ENCODE measurements around the gene SLC6A14. TPM values are rescaled to one million over a fixed set of nuclear protein-coding genes. Genes with fewer than 3 reads are reported as not detected.

The SLC6A14 gene
- total and polyA plus RNA-seq, 2 of the 8 experiments (the other 6 are each of a cell fraction or from before 2014, with no cell fraction given) = not detected

GRCh38 chrX:116435597-116435996, 809 bp upstream of the SLC6A14 start:
- ChIA-PET CTCF (ENCODE audit: partially characterized antibody) (no interaction called here), POLR2A (ENCODE audit: partially characterized antibody) (no interaction called here)
- Histone ChIP-seq H3K4me3 (ENCODE audit: extremely low read depth in 1 of 4, insufficient read depth in 2 of 4, low read depth in 3 of 4, low read length in 4 of 4) (no peak overlapping the region), H3K4me1 (replicated peaks in 1 of 4; ENCODE audit: control insufficient read depth in 3 of 4, insufficient read depth in 4 of 4, low read length in 3 of 4) (no peaks in the 10 kb centered on the region), H3K79me1 (ENCODE audit: low read depth, low read length) (no peaks in the 10 kb centered on the region), H4K20me1 (replicated peaks in 1 of 2; ENCODE audit: control insufficient read depth in 1 of 2, insufficient read depth in 2 of 2, low read length in 2 of 2) (no peaks in the 10 kb centered on the region), H2AFZ (ENCODE audit: low read length) (no peak overlapping the region), H3K27me3 (replicated peaks in 1 of 4; ENCODE audit: control insufficient read depth in 3 of 4, extremely low read depth in 1 of 4, insufficient read depth in 3 of 4, low read length in 3 of 4) (no peaks in the 10 kb centered on the region), H4K8ac (ENCODE audit: extremely low read depth, insufficient read depth, low read length) (no peak overlapping the region), H4K5ac (ENCODE audit: insufficient read length, low read depth, low read length) (no peak overlapping the region), H3K9me3 (ENCODE audit: insufficient read depth in 2 of 2, low read depth in 1 of 2, low read length in 1 of 2) (no peaks in the 10 kb centered on the region), H3K27ac (ENCODE audit: low read depth, low read length) (no peak overlapping the region), H2BK12ac (ENCODE audit: low read depth, low read length) (no peak overlapping the region), H3K9ac (replicated peaks in 1 of 4; ENCODE audit: extremely low read depth in 1 of 4, low read depth in 3 of 4, low read length in 3 of 4) (no peak overlapping the region), H2BK20ac (ENCODE audit: low read length) (no peak overlapping the region), H2BK120ac (replicated peaks; ENCODE audit: low read depth, low read length) (no peak overlapping the region), H2BK15ac (ENCODE audit: low read length) (no peak overlapping the region), H3K18ac (ENCODE audit: extremely low read depth, low read length) (no peak overlapping the region), H3K4ac (replicated peaks; ENCODE audit: insufficient read length, low read depth, low read length) (no peak overlapping the region), H3K36me3 (ENCODE audit: control insufficient read depth in 2 of 4, insufficient read depth in 4 of 4, low read length in 3 of 4) (no peaks in the 10 kb centered on the region), H3K23ac (ENCODE audit: insufficient read length) (no peak overlapping the region), H2BK5ac (ENCODE audit: low read depth, low read length) (no peak overlapping the region), H3K56ac (replicated peaks; ENCODE audit: insufficient read length, low read depth, low read length) (no peak overlapping the region), H3K4me2 (ENCODE audit: insufficient read depth in 1 of 2, low read depth in 2 of 2, low read length in 2 of 2) (no peak overlapping the region), H3K14ac (ENCODE audit: insufficient read length) (no peak overlapping the region), H2AK5ac (ENCODE audit: low read depth, low read length) (no peak overlapping the region), H3K79me2 (ENCODE audit: control insufficient read depth in 1 of 2, insufficient read depth in 2 of 2, low read length in 2 of 2) (no peaks in the 10 kb centered on the region), H4K91ac (replicated peaks; ENCODE audit: insufficient read length, low read length) (no peak overlapping the region), H3K23me2 (ENCODE audit: low read depth, low read length) (no peaks in the 10 kb centered on the region)
- DNase-seq (ENCODE audit: low read depth in 1 of 2, low spot score in 2 of 2) (no peak), FAIRE-seq (no peak)
- no peak for TF ChIP-seq EP300 (IDR thresholded peaks at IDR 0.05; ENCODE audit: borderline replicate concordance in 1 of 2, low read depth in 2 of 2, low read length in 2 of 2)
- TF ChIP-seq GABPA (IDR thresholded peaks at IDR 0.05; ENCODE audit: borderline replicate concordance, insufficient read depth, low read length) = no peak
- TF ChIP-seq USF2 (IDR thresholded peaks at IDR 0.05; ENCODE audit: low read length) = no peak
- no peak for TF ChIP-seq SIX5 (IDR thresholded peaks at IDR 0.05; ENCODE audit: low read depth, low read length)
- TF ChIP-seq CEBPB (IDR thresholded peaks at IDR 0.05; ENCODE audit: low read depth, low read length) = no peak
- TF ChIP-seq CHD2 (IDR thresholded peaks at IDR 0.05; ENCODE audit: low read length) = no peak
- no peak for TF ChIP-seq CTCF (IDR thresholded peaks at IDR 0.05; ENCODE audit: control extremely low read depth in 1 of 3, insufficient read depth in 1 of 3, low read depth in 1 of 3, low read length in 3 of 3)
- no peak for TF ChIP-seq RNF2 (IDR thresholded peaks at IDR 0.05; ENCODE audit: borderline replicate concordance, low read depth, low read length, missing control alignments, poor library complexity, severe bottlenecking)
- no peak for TF ChIP-seq KDM5A (IDR thresholded peaks at IDR 0.05; ENCODE audit: low read length)
- no peak for TF ChIP-seq GTF2F1 (IDR thresholded peaks at IDR 0.05; ENCODE audit: borderline replicate concordance, low read depth, low read length)

All from H1 (cell line).